Activated CD4-positive, alpha-beta T cell treated with anti-CD3 and anti-CD28 coated beads for 24 hours (primary cell): ENCODE measurements around the gene ECHS1.

Experiments
- DNase-seq, 2 donors: peaks; one replicate each; pipeline ENCODE4 v3.0.0-alpha.2; 2020; ENCODE audit warnings: low read depth in 2 of 2

ECHS1 gene

GRCh38 chr10:133358162-133358924 lies 14.8 kb downstream of the ECHS1 start:
- no peak for DNase-seq

DNA sequence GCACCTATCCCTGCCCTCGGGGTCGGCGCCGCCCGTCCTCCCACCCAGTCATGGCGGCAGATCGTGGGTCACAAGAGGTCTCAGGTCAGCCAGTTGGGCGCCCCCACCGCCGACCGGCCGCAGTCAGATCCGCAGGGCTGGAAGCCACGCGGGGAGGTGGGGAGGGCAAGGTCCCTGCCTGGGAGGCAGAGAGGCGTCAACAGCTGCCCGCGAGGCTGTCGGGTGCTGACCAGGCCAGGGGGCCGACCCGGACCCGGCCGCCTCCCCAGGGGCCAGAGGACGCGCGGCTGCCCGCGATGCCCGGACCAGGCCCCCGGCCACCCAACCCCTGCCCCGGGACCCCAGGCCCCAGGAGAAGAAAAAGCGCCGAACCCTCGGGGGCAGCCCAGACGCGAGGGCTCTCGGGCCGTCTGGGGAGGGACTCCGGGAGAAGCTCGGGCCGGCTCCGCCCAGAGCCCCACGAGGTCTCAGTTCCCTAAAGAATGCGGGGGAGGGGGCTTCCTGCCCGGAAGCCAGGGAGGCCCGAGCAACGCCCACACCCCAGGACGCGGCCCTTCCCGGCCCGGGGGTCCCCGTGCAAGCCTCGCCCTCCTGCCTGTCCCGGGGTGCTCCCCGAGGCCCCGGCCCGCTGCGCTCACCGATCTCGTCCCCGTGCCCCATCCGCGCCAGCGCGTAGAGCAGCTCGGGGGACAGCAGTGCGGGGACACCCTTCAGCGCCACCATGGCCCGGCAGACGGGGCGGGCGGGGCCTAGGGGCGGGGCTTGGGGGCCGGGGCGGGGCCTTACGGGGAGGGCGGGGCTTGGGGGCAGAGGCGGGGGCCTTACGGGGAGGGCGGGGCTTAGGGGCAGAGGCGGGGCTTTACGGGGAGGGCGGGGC lies 15.6 kb downstream of the ECHS1 start, which contains the start of gene FUOM:
Gene FUOM (minus strand): TSS at position 735 of the 877 bp plus-strand sequence. CDS start 12 bp downstream, at position 723.
- DNase-seq: peak; percentile 58 to 59

GRCh38 chr10:133356549-133357284 lies 16.4 kb downstream of the ECHS1 start:
- DNase-seq: no peak

DNA sequence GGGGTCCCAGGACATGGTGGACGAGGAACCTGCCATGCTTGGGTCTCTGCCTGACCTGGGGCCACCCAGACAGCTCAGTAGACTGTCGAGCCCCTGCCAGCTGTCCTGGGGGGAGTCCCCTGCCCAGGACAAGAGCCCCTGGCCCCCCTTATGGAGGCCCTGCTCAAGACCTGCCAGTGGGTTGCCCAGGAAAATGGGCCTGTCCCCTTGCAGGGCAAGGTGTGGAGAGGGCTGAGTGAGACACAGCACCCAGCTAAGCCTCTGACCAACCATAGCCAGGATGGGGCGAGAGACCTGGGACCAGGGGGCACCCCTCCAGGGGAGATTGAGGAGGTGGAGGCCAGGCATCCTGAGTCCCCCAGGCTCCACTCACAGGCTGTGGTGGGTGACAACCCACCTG lies 17.2 kb downstream of the ECHS1 start:
- DNase-seq: no peak

GRCh38 chr10:133355266-133355665 lies 17.9 kb downstream of the ECHS1 start:
- DNase-seq: no peak

DNA sequence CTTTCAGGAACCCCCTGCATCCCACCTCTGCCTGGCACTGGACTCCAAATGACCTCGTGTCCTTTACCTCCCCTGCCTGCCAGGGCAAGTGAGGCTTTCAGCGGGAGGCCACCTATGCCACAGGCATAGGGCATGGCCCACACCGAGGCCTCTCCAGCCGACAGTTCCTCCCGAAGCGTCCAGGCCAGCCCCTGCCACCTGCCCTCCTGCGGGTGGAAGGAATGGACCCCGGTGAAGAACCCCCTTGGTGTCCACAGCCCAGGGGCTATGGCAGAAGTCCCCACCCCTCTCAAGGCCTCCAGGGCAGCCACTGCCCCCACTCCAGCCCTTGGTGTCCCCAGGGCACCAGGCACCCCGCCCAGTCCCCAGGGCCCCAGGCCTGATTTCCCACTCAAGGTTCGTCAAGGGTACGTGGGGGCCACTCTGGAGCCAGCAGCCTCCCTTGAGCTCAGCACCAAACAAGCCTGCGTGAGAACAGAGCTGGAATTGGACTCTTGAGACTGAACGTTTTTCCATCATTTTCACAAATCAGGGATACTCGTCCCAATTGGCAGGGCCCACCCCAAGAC lies 18.4 kb downstream of the ECHS1 start:
- no peak for DNase-seq

DNA sequence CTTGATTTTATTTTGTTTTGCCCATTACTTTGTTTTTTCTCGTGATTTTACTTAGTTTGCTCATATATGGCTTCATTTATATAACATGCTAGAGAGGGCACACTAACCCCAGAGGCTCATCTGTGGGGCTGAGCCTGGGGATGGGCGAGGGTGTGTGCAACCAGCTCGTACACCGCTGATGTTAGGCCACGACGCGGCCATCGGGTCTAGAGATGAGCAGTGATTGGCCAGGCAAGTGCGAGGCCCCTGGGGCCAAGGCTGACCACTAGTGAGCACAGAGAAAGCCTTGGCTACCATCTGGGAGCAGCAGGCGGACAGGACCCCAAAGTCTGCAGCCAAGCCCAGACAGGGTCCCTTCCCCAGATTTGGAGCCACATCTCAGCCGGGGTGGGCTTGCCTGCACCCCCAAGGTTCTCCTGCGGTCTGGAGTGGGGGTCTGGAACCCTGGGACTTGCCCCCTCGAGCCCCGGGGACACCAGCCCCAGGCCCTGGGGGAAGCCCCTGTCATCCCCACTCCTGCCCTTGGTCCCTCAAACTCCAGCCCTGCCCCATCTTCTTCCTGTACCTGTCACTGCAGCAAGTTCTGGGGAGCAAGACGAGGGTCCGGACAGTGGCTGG lies 19.1 kb downstream of the ECHS1 start:
- DNase-seq: no peak

- no peak for DNase-seq
These were observed 19.8 kb downstream of the ECHS1 start for GRCh38 chr10:133353202-133353959.

- no peak for DNase-seq
These were observed 21.5 kb downstream of the ECHS1 start for GRCh38 chr10:133351408-133352318.

DNA sequence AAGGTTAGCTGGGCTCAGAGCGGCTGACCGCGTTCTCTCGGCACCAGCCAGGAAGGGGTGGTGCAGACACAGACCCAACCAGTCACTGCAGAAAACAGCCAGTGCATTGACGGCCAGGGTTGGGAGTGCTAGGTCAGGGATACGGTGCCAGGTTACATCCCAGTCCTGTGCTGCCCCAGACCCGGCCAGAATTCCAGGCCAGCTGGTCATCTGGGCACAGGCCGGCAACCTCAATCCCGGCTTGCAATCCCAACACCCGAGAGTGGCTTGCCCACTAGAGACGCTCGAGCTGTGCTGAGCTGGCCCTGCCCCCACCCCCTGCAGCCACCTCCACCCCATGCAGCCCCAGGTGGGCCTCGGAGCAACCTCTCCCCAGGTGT lies 22.2 kb downstream of the ECHS1 start:
- no peak for DNase-seq

DNA sequence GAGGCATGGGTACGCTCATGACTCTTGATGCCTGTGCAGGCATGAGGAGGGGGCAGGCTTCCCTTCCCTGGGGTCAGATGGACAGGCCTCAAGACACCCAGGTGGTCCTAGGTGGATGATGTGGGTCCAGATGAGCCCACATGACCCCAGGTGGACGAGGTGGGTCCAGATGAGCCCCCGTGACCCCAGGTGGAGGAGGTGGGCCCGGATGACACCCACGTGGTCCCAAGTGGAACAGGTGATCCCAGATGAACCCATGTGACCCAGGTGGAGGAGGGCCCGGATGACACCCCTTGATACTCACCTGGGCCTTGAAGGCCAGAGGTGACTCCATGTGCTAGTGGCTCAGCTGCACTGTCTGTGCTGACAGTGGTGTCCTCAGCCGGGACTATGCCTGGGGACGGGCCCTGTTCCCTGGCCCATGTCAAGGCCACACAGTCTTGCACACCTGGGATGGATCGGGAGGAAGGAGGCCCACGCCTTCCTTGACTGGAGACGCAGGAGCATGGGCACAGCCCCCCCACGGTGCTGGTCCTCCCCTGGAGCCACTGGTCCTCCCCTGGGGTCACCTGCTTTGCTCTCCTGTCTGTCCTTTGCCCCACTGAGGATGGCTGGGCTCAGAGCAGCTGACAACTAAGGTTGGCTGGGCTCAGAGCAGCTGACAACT lies 22.7 kb downstream of the ECHS1 start:
- DNase-seq: no peak

DNA sequence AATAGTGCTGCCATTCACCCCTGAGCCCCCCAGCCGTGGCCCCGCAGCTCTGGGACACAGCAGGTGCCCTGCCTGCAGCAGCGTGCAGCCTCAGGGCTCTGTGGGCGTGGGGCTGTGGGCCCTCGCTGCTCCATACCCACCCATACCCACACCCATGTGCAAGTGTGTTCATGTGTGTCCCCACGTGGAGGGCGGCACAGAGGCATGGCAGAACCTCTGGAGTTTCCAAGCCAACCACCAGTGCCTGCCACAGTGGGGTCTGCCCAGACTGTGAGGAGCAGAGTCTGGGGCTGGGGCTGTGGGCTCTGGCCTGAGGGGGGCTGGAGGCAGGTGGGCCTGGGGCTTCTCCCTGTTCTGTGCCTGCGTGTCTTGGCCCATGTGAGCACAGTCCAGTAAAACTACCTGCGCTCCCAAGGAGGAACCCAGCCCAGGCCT lies 23.6 kb downstream of the ECHS1 start:
- no peak for DNase-seq

GRCh38 chr10:133349160-133349568 lies 24.0 kb downstream of the ECHS1 start:
- DNase-seq: no peak

GRCh38 chr10:133347710-133348517 lies 25.2 kb downstream of the ECHS1 start:
- DNase-seq: no peak

DNA sequence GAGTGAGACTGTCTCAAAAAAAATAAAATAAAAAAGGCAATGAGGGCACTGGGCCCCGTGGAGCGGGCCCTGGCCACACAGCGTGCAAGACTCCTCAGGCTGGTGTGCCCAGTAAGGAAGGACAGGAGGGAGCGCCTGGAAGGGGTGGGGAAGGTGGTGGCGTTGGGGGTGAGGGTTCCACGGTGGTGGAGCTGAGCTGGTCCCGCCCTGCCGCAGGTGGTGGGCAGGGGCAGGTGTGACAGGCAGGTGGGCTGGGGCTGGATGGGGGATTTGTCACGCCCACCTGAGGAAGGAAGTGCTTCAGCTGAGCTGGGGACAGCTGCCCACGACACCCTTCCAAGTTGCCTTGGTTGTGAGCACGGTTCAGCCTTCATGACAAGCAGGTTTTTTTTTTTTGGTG lies 26.7 kb downstream of the ECHS1 start:
- no peak for DNase-seq

GRCh38 chr10:133344236-133344635 lies 28.9 kb downstream of the ECHS1 start:
- DNase-seq: no peak

- no peak for DNase-seq
These were observed 29.6 kb downstream of the ECHS1 start for GRCh38 chr10:133343558-133343957.

GRCh38 chr10:133342942-133343341 lies 30.2 kb downstream of the ECHS1 start:
- DNase-seq: no peak
